GM23248 (cell line): Measurements from ENCODE around the gene APBA1.

Experiments used
- EZH2 ChIP-seq: fragments of 200-600 bp; sonication (generic); IDR thresholded peaks from 2 replicates; pipeline ENCODE4 v1.6.1; 2018; ENCODE audit warnings: antibody characterized with exemption, mild to moderate bottlenecking; ENCODE audit not compliant: insufficient read depth, poor library complexity, severe bottlenecking
- EZH2phosphoT487 ChIP-seq: fragments of 200-600 bp; sonication (generic); IDR thresholded peaks from 2 replicates; pipeline ENCODE4 v1.6.1; 2018; ENCODE audit warnings: antibody characterized with exemption, moderate library complexity, mild to moderate bottlenecking, low read depth; ENCODE audit not compliant: insufficient read depth

- TF ChIP-seq EZH2phosphoT487 (no peak), EZH2 (no peak)
Observed at GRCh38 chr9:69647804-69648203, 24.4 kb downstream of the APBA1 start.
